ENCODE measurements around the gene PCGF1. TPM values are rescaled to one million over a fixed set of nuclear protein-coding genes. Genes with fewer than 3 reads are reported as not detected.
A peak's percentile ranks its signal among the peaks of the same experiment; 100 is the strongest.

Gene PCGF1
- total and polyA plus RNA-seq, 2 of the 13 experiments (the other 11 are each of a cell fraction or from before 2014, with no cell fraction given): 20.4 to 22.6 TPM

- TF ChIP-seq ARID5B (CRISPR knock-in tag; IDR thresholded peaks at IDR 0.05) (0 out of 2 replicates have a peak, but pooled peaks have one; percentile 12), ZNF331 (CRISPR knock-in tag; IDR thresholded peaks at IDR 0.05) (peak; percentile 44; the same call in 1 of the 2 replicates), ZNF510 (CRISPR knock-in tag; IDR thresholded peaks at IDR 0.05; ENCODE audit: low read depth) (no peak), ZNF230 (CRISPR knock-in tag; IDR thresholded peaks at IDR 0.05) (no peak), HOXA5 (CRISPR knock-in tag; IDR thresholded peaks at IDR 0.05) (no peak), CREB1 (IDR thresholded peaks at IDR 0.05) (0 out of 2 replicates have a peak, but pooled peaks have one; percentile 15), CREB1 (CRISPR knock-in tag; IDR thresholded peaks at IDR 0.05) (0 out of 2 replicates have a peak, but pooled peaks have one; percentile 11), ZNF253 (CRISPR knock-in tag; IDR thresholded peaks at IDR 0.05; ENCODE audit: borderline replicate concordance) (no peak), FOXP1 (IDR thresholded peaks at IDR 0.05) (no peak), FOXP1 (CRISPR knock-in tag; IDR thresholded peaks at IDR 0.05) (peak; percentile 74), FOSL2 (CRISPR knock-in tag; IDR thresholded peaks at IDR 0.05) (peak; percentile 40), SP1 (IDR thresholded peaks at IDR 0.05) (no peak), SP1 (CRISPR knock-in tag; IDR thresholded peaks at IDR 0.05) (no peak), TSC22D2 (CRISPR knock-in tag; IDR thresholded peaks at IDR 0.05; ENCODE audit: borderline replicate concordance) (0 out of 2 replicates have a peak, but pooled peaks have one; percentile 26), HMG20B (CRISPR knock-in tag; conservative IDR thresholded peaks at IDR 0.05) (no peak), SOX6 (IDR thresholded peaks at IDR 0.05) (no peak), SOX6 (CRISPR knock-in tag; IDR thresholded peaks at IDR 0.05) (peak; percentile 45; the same call in 1 of the 2 replicates), PPARG (CRISPR knock-in tag; conservative IDR thresholded peaks at IDR 0.05) (peak; percentile 68), RERE (CRISPR knock-in tag; IDR thresholded peaks at IDR 0.05; ENCODE audit: low read depth) (peak; percentile 55; the same call in 1 of the 2 replicates), NR2C2 (CRISPR knock-in tag; IDR thresholded peaks at IDR 0.05; ENCODE audit: borderline replicate concordance) (peak; percentile 65; the same call in 1 of the 2 replicates), EP300 (IDR thresholded peaks at IDR 0.05; ENCODE audit: low read depth in 2 of 2, low read length in 2 of 2) (peak in 1 of 2 experiments; percentile 73; a peak in 1 of 4 replicates), EP300 (CRISPR knock-in tag; IDR thresholded peaks at IDR 0.05; ENCODE audit: borderline replicate concordance) (peak; percentile 41; the same call in 1 of the 2 replicates), RXRB (CRISPR knock-in tag; IDR thresholded peaks at IDR 0.05; ENCODE audit: borderline replicate concordance) (0 out of 2 replicates have a peak, but pooled peaks have one; percentile 20), POLR2AphosphoS2 (IDR thresholded peaks at IDR 0.05; ENCODE audit: low read depth, low read length) (no peak), FOXA3 (CRISPR knock-in tag; IDR thresholded peaks at IDR 0.05) (peak; percentile 83)
Observed at GRCh38 chr2:74486141-74486540, 21.4 kb downstream of the PCGF1 start (continued).
